ENCODE data around the gene ZDBF2.
A peak's percentile ranks its signal among the peaks of the same experiment; 100 is the strongest.
"Not testable (repeated sequence)": the region's sequence is repeated elsewhere in the genome, so short reads cannot be mapped to it uniquely, and the experiment has no call there.

Gene ZDBF2

GRCh38 chr2:206256706-206257205 is 17.7 kb upstream of the ZDBF2 start:
- TF ChIP-seq CTCF (IDR thresholded peaks at IDR 0.05; ENCODE audit: insufficient read depth, low read length, poor library complexity, severe bottlenecking): no peak
- H3K36me3 ChIP-seq (ENCODE audit: control insufficient read depth, insufficient read depth, low read length): no peaks in the 10 kb centered on the region
- no peak overlapping the region for H3K4me3 ChIP-seq (replicated peaks; ENCODE audit: low read depth, low read length)
- DNase-seq (ENCODE audit: extremely low read depth, insufficient read length): no peak
- H3K27me3 ChIP-seq (replicated peaks; ENCODE audit: control insufficient read depth, insufficient read depth, low read length): no peaks in the 10 kb centered on the region; the same call in 1 of the 2 replicates

GRCh38 chr2:206257350-206257749 is 17.1 kb upstream of the ZDBF2 start:
- H3K27me3 ChIP-seq (replicated peaks; ENCODE audit: control insufficient read depth, insufficient read depth, low read length): no peaks in the 10 kb centered on the region; the same call in 1 of the 2 replicates

GRCh38 chr2:206257861-206258260 is 16.6 kb upstream of the ZDBF2 start:
- Histone ChIP-seq H3K36me3 (ENCODE audit: control insufficient read depth, insufficient read depth, low read length) (no peaks in the 10 kb centered on the region), H3K4me3 (replicated peaks; ENCODE audit: low read depth, low read length) (no peak overlapping the region), H3K27me3 (replicated peaks; ENCODE audit: control insufficient read depth, insufficient read depth, low read length) (no peaks in the 10 kb centered on the region; the same call in 1 of the 2 replicates)
- TF ChIP-seq CTCF (IDR thresholded peaks at IDR 0.05; ENCODE audit: insufficient read depth, low read length, poor library complexity, severe bottlenecking): no peak
- no peak for DNase-seq (ENCODE audit: extremely low read depth, insufficient read length)

More at GRCh38 chr2:206257350-206257749, 17.1 kb upstream of the ZDBF2 start:
- no peak for DNase-seq (ENCODE audit: extremely low read depth, insufficient read length)
- Histone ChIP-seq H3K36me3 (ENCODE audit: control insufficient read depth, insufficient read depth, low read length) (no peaks in the 10 kb centered on the region), H3K4me3 (replicated peaks; ENCODE audit: low read depth, low read length) (no peak overlapping the region)
- TF ChIP-seq CTCF (IDR thresholded peaks at IDR 0.05; ENCODE audit: insufficient read depth, low read length, poor library complexity, severe bottlenecking): no peak

GRCh38 chr2:206258615-206259014 is 15.8 kb upstream of the ZDBF2 start:
- not testable (repeated sequence) for H3K27me3 ChIP-seq (replicated peaks; ENCODE audit: control insufficient read depth, insufficient read depth, low read length); H3K36me3 ChIP-seq (ENCODE audit: control insufficient read depth, insufficient read depth, low read length); DNase-seq (ENCODE audit: extremely low read depth, insufficient read length); H3K4me3 ChIP-seq (replicated peaks; ENCODE audit: low read depth, low read length)

- Histone ChIP-seq H3K36me3 (ENCODE audit: control insufficient read depth, insufficient read depth, low read length) (no peaks in the 10 kb centered on the region), H3K4me3 (replicated peaks; ENCODE audit: low read depth, low read length) (no peak overlapping the region), H3K27me3 (replicated peaks; ENCODE audit: control insufficient read depth, insufficient read depth, low read length) (no peaks in the 10 kb centered on the region; the same call in 1 of the 2 replicates)
- no peak for TF ChIP-seq CTCF (IDR thresholded peaks at IDR 0.05; ENCODE audit: insufficient read depth, low read length, poor library complexity, severe bottlenecking)
- no peak for DNase-seq (ENCODE audit: extremely low read depth, insufficient read length)
These were observed 14.9 kb upstream of the ZDBF2 start for GRCh38 chr2:206259376-206260187.

GRCh38 chr2:206260188-206261012 is 14.1 kb upstream of the ZDBF2 start:
- H3K27me3 ChIP-seq (replicated peaks; ENCODE audit: control insufficient read depth, insufficient read depth, low read length): no peaks in the 10 kb centered on the region; the same call in 1 of the 2 replicates

More at GRCh38 chr2:206260188-206261012, 14.1 kb upstream of the ZDBF2 start:
- peak; percentile 60 for TF ChIP-seq CTCF (IDR thresholded peaks at IDR 0.05; ENCODE audit: insufficient read depth, low read length, poor library complexity, severe bottlenecking)
- no peak overlapping the region for H3K4me3 ChIP-seq (replicated peaks; ENCODE audit: low read depth, low read length)
- no peak for DNase-seq (ENCODE audit: extremely low read depth, insufficient read length)
- no peaks in the 10 kb centered on the region for H3K36me3 ChIP-seq (ENCODE audit: control insufficient read depth, insufficient read depth, low read length)
